Effector memory CD4-positive, alpha-beta T cell (primary cell): Measurements from ENCODE around the gene OR2J3.
"Not testable (repeated sequence)": the region's sequence is repeated elsewhere in the genome, so short reads cannot be mapped to it uniquely, and the experiment has no call there.

Source experiments
- DNase-seq, 3 donors: peaks; one replicate each; pipeline ENCODE4 v3.0.0-alpha.2; 2020
- H3K27ac ChIP-seq: 2 replicates; pipeline ENCODE4 v1.7.0; 2013; ENCODE audit warnings: mild to moderate bottlenecking, low read length, moderate library complexity; ENCODE audit not compliant: insufficient read depth, poor library complexity, severe bottlenecking
- H3K27me3 ChIP-seq: replicated peaks from 2 replicates; pipeline ENCODE4 v1.7.0; 2013; ENCODE audit warnings: mild to moderate bottlenecking, low read length; ENCODE audit not compliant: insufficient read depth, control insufficient read depth, poor library complexity, severe bottlenecking
- H3K36me3 ChIP-seq: 2 replicates; pipeline ENCODE4 v1.7.0; 2013; ENCODE audit warnings: mild to moderate bottlenecking, low read length, moderate library complexity; ENCODE audit not compliant: control insufficient read depth, insufficient read depth
- H3K4me1 ChIP-seq: 2 replicates; pipeline ENCODE4 v1.7.0; 2013; ENCODE audit warnings: low read length, mild to moderate bottlenecking; ENCODE audit not compliant: control insufficient read depth, insufficient read depth, poor library complexity, severe bottlenecking
- H3K4me3 ChIP-seq: 2 replicates; pipeline ENCODE4 v1.7.0; 2013; ENCODE audit warnings: low read length, low read depth, mild to moderate bottlenecking; ENCODE audit not compliant: insufficient read depth, poor library complexity, severe bottlenecking
- H3K9me3 ChIP-seq: 2 replicates; pipeline ENCODE4 v1.7.0; 2013; ENCODE audit warnings: mild to moderate bottlenecking, low read length, moderate library complexity; ENCODE audit not compliant: control insufficient read depth

The OR2J3 gene

GRCh38 chr6:29114964-29115363, 7.1 kb downstream of the OR2J3 start:
- not testable (repeated sequence) for H3K36me3 ChIP-seq, H3K4me3 ChIP-seq, DNase-seq, H3K27me3 ChIP-seq, H3K4me1 ChIP-seq, H3K9me3 ChIP-seq, H3K27ac ChIP-seq

DNA sequence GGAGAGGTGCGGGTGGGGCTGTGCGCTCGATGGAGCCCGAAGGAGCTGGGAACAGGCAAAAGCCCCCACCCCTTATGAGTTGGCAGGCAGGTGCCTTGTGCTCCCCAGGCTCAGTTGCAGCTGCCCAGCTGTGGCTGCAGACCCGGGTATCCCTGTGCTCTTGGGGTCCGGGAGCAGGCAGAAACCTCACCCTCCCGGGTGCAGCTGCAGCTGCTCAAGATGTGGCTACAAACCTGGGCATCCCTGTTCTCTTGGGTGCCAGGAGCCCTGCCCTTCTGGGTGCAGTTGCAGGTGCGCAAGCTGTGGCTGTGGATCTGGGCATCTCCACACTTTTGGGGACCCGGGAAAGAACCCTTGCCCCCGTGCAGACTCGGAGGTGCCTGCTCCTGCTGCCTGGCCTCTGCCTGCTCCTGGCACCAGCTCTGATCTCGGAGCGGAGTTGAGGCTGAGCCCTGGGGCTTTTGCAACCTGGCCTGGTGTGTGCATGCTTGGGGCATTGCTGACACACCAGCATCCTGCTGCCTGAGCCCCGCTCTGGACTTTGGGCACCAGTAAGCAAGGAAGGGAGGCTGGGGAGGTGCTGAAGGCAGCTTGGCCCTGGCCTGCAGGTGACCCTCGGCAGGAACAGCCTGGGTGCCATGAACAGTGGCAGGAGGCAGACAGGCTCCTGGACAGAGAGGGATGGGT, 21.6 kb downstream of the OR2J3 start:
- Histone ChIP-seq H3K4me1 (no peaks in the 10 kb centered on the region), H3K36me3 (no peaks in the 10 kb centered on the region), H3K4me3 (no peak overlapping the region), H3K27ac (no peak overlapping the region), H3K27me3 (no peaks in the 10 kb centered on the region), H3K9me3 (no peaks in the 10 kb centered on the region)
- no peak for DNase-seq

DNA sequence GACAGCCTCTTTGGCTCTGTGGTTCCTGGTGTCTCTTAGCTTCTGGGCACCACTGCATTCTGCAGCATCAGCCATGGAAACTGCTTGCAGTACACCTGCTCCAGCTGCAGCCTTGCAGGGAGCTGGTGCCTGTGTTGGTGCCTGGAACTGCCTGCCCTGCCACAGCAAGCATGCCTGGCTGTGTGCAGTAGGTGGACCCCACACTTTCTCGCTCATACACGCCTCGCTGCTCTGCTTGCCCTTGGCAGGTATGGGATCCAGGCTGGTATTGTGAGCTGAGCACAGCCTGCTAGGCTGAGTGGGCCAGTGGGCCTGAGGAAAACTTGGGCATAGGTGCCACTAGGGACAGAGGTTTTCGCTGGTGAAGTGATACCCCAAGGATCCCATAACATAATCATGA, 22.8 kb downstream of the OR2J3 start:
- no peaks in the 10 kb centered on the region for H3K27me3 ChIP-seq
- no peak for DNase-seq
- H3K36me3 ChIP-seq = no peaks in the 10 kb centered on the region
- H3K4me3 ChIP-seq = no peak overlapping the region
- H3K4me1 ChIP-seq = no peaks in the 10 kb centered on the region
- H3K27ac ChIP-seq = no peak overlapping the region
- H3K9me3 ChIP-seq = no peaks in the 10 kb centered on the region

- Histone ChIP-seq H3K27me3 (no peaks in the 10 kb centered on the region), H3K27ac (no peak overlapping the region), H3K4me1 (no peaks in the 10 kb centered on the region), H3K36me3 (no peaks in the 10 kb centered on the region), H3K4me3 (no peak overlapping the region), H3K9me3 (no peaks in the 10 kb centered on the region)
- no peak for DNase-seq
Observed at GRCh38 chr6:29131691-29132090, 23.8 kb downstream of the OR2J3 start.

DNA sequence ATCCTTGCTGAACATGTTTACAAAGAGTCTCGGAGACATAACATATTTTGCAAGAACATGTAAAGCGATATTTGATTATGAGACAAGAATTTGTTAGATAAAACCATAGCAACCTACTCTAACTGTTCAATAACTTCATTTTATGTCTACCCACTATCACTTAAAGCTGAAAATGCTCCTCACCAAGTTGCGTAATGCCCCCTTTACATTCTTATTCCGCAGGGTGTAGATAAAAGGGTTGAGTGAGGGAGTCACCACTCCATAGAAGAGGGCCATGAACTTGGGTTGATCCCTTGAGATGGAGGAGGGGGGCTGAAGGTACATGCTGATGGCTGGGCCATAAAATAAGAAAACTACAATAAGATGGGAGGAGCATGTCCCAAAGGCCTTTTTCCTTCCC, 29.9 kb downstream of the OR2J3 start:
- Histone ChIP-seq H3K4me1 (no peaks in the 10 kb centered on the region), H3K9me3 (no peaks in the 10 kb centered on the region), H3K36me3 (no peaks in the 10 kb centered on the region), H3K27ac (no peak overlapping the region), H3K4me3 (no peak overlapping the region), H3K27me3 (no peaks in the 10 kb centered on the region)
- no peak for DNase-seq

- Histone ChIP-seq H3K9me3 (no peaks in the 10 kb centered on the region), H3K27me3 (no peaks in the 10 kb centered on the region), H3K27ac (no peak overlapping the region), H3K36me3 (no peaks in the 10 kb centered on the region), H3K4me3 (no peak overlapping the region), H3K4me1 (no peaks in the 10 kb centered on the region)
- no peak for DNase-seq
Observed at GRCh38 chr6:29141606-29142005, 33.7 kb downstream of the OR2J3 start.

- Histone ChIP-seq H3K4me3 (no peak overlapping the region), H3K9me3 (no peaks in the 10 kb centered on the region)
Observed at GRCh38 chr6:29142309-29142708, 34.5 kb downstream of the OR2J3 start.

GRCh38 chr6:29146179-29146578, 38.3 kb downstream of the OR2J3 start:
- Histone ChIP-seq H3K9me3 (no peaks in the 10 kb centered on the region), H3K4me1 (no peaks in the 10 kb centered on the region), H3K27ac (no peak overlapping the region), H3K27me3 (no peaks in the 10 kb centered on the region), H3K4me3 (no peak overlapping the region), H3K36me3 (no peaks in the 10 kb centered on the region)
- DNase-seq = no peak

More at GRCh38 chr6:29142309-29142708, 34.5 kb downstream of the OR2J3 start:
- no peaks in the 10 kb centered on the region for H3K36me3 ChIP-seq
- no peak for DNase-seq
- no peaks in the 10 kb centered on the region for H3K27me3 ChIP-seq
- no peak overlapping the region for H3K27ac ChIP-seq
- no peaks in the 10 kb centered on the region for H3K4me1 ChIP-seq

DNA sequence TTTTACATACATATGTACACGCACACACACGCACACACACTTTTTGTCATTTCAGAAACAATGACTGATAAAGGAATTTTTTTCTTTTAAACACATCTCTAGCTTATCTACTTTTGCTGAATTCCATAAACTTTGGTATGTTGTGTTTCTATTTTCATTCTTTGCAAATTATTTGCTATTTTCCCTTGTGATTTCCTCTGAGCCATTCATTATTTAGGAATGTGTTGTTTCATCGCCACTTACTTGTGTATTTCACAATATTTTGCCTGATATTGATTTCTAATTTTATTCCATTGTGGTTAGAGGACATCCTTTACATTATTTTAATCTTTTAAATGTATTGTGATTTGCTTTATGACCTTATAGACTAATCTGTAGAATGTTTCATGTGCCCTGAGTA, 39.2 kb downstream of the OR2J3 start:
- Histone ChIP-seq H3K36me3 (no peaks in the 10 kb centered on the region), H3K27me3 (no peaks in the 10 kb centered on the region), H3K4me1 (no peaks in the 10 kb centered on the region), H3K27ac (no peak overlapping the region), H3K9me3 (no peaks in the 10 kb centered on the region), H3K4me3 (no peak overlapping the region)
- no peak for DNase-seq

DNA sequence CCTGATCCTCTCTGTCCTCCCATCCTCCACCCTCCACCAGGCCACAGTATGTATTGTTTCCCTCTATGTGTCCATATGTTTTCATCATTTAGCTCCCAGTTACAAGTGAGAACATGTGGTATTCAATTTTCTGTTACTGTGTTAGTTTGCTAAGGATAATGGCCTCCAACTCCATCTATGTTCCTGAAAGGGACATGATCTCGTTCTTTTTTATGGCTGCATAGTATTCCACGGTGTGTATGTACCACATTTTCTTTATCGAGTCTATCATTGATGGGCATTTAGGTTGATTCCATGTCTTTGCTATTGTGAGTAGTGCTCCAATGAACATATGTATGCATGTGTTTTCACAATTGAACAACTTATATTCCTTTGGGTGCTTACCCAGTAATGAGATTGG, 41.6 kb downstream of the OR2J3 start:
- H3K27me3 ChIP-seq, H3K4me3 ChIP-seq, H3K27ac ChIP-seq, H3K36me3 ChIP-seq, H3K4me1 ChIP-seq, DNase-seq, H3K9me3 ChIP-seq: not testable (repeated sequence)
